Measurements from ENCODE around the gene APOLD1. TPM values are rescaled to one million over a fixed set of nuclear protein-coding genes. Genes with fewer than 3 reads are reported as not detected.
"Not testable (repeated sequence)": the region's sequence is repeated elsewhere in the genome, so short reads cannot be mapped to it uniquely, and the experiment has no call there.

Gene APOLD1, protein sequence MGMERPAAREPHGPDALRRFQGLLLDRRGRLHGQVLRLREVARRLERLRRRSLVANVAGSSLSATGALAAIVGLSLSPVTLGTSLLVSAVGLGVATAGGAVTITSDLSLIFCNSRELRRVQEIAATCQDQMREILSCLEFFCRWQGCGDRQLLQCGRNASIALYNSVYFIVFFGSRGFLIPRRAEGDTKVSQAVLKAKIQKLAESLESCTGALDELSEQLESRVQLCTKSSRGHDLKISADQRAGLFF
- total RNA-seq (ENCODE audit: low replicate concordance) = 2.9 and 5.6 TPM in 2 replicates
- long read RNA-seq, partial matches to known transcripts = 4 of 43 reads
- long read RNA-seq, other reads (novel, unspliced or antisense) = 39 of 43 reads

DNA sequence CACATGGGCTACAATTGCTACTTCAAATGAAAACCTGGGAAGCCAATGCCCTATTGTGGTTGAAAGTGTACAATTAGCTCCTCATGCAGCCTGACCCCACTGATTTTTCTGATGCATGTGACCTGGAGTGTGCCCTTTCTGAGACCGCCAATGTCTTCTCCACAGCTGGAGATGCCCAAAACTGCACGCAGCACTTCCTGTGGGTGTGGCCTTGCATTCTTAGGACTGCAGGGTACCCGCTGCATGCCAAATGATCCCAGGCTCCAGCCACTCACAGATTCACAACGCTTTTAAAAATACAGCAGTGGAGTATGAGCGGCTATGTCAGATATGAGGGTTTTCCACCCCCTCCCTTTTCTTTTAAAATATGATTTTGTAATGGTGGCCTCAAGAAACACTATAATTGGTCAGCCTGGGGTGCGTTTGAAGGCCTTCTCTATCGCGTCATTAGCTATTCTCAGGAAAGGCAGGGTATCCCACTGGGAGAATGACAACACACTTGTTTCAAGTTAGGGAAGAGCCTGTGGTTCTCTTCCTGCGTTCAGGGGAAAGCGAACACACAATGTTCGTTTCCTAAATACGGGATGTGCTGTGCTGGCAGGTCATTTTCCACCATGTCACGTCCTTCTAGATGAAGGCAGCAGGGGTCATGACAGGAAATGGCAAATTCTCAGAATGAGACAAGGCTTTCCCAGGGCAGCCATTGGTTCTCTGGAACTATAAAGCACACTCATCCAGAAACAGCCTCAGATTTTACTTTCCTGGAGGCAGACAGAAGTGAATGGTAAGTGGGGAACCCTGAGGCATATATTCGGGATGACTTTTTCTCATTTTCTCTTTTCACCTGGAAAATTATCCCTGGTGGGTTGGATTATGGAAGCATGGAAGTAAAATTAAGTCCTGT is at the start of gene APOLD1:
Gene APOLD1, plus strand, starts transcription at position 749 of the 904 bp plus-strand sequence. Its CDS starts 33 bp downstream, at position 782.
- Mint-ChIP-seq H3K27ac (peak within 1 kb of the TSS; percentile 35), H3K4me3 (peak within 1 kb of the TSS; percentile 73), H3K27me3 (peaks cover 18% of the 10 kb centered on the region), H3K4me1 (ENCODE audit: unreplicated experiment) (peaks cover 20% of the 10 kb centered on the region), H3K36me3 (peaks cover 3% of the 10 kb centered on the region), H3K9me3 (no peaks in the 10 kb centered on the region)
- DNase-seq (ENCODE audit: extremely low spot score, unreplicated experiment) = no peak
- TF ChIP-seq, protein P1, sequence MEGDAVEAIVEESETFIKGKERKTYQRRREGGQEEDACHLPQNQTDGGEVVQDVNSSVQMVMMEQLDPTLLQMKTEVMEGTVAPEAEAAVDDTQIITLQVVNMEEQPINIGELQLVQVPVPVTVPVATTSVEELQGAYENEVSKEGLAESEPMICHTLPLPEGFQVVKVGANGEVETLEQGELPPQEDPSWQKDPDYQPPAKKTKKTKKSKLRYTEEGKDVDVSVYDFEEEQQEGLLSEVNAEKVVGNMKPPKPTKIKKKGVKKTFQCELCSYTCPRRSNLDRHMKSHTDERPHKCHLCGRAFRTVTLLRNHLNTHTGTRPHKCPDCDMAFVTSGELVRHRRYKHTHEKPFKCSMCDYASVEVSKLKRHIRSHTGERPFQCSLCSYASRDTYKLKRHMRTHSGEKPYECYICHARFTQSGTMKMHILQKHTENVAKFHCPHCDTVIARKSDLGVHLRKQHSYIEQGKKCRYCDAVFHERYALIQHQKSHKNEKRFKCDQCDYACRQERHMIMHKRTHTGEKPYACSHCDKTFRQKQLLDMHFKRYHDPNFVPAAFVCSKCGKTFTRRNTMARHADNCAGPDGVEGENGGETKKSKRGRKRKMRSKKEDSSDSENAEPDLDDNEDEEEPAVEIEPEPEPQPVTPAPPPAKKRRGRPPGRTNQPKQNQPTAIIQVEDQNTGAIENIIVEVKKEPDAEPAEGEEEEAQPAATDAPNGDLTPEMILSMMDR (conservative IDR thresholded peaks at IDR 0.05) = no peak

DNA sequence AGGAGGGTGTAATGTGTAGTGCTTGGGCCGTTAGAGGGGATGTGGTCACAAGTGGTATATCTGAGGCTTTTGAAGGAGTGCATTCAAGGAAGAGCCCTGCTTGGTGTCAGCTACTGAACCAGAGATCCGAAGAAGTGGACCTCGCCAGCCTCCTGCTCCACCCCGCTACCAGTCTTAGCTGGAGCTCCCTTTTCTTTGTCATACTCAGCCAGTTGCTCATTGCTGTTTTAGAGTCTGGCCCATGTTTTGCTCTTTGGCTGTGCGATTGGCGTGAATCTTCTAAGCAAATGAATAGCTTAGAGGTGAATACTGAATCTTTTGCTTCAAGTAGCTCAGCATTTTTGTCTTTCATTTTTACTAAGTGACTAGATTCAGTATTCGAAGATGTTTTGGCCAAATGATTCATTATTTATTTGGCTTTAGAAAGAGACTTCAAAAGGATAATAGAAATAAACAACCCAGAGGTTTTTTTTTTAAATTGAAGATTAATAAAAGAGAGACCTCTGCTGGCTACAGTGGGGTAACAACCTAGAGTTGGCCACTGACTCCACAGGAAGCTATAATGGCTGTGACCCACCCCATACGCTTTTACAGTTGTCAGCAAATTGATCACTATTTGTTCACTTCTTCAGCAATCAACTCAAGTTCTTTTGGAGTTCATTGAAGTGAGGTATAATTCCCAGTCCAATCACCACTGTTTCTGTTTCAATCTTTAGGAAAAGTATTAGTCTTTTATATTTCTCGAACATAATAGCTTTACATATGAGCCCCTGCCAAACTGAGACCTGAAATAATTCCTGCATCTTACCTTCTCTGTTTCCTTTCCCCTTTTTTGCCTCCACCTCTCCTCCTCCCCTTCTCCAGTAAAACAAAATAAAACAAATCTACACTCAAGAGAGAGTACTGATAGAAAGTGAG is 48.4 kb upstream of the APOLD1 start:
- H3K36me3 Mint-ChIP-seq = peaks cover 8% of the 10 kb centered on the region
- DNase-seq (ENCODE audit: extremely low spot score, unreplicated experiment) = peak; percentile 31
- H3K4me1 Mint-ChIP-seq (ENCODE audit: unreplicated experiment) = peaks cover 20% of the 10 kb centered on the region
- TF ChIP-seq, protein P1 (conservative IDR thresholded peaks at IDR 0.05) = peak; percentile 76
- H3K27ac Mint-ChIP-seq = peak overlapping the region; percentile 15
- no peaks in the 10 kb centered on the region for H3K9me3 Mint-ChIP-seq
- H3K4me3 Mint-ChIP-seq = no peak overlapping the region
- H3K27me3 Mint-ChIP-seq = peaks cover 2% of the 10 kb centered on the region

DNA sequence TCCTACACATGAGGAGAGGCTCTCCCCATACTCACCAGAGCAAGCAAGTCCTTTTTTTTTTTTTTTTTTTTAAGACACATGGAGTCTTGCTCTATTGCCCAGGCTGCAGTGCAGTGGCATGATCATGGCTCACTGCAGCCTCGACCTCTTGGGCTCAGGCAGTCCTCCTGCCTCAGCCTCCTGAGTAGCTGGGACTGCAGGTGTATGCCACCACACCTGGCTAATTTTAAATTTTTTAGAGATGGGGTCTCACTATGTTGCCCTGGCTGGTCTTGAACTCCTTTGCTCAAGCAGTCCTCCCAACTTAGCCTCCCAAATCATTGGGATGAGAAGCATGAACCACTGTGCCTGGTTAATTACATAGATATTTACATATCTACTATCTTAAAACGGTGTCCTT is 47.3 kb upstream of the APOLD1 start:
- H3K27me3 Mint-ChIP-seq, H3K36me3 Mint-ChIP-seq, H3K27ac Mint-ChIP-seq, H3K4me3 Mint-ChIP-seq, H3K9me3 Mint-ChIP-seq: not testable (repeated sequence)
- H3K4me1 Mint-ChIP-seq (ENCODE audit: unreplicated experiment) = peaks cover 20% of the 10 kb centered on the region
- DNase-seq (ENCODE audit: extremely low spot score, unreplicated experiment) = peak; percentile 16

DNA sequence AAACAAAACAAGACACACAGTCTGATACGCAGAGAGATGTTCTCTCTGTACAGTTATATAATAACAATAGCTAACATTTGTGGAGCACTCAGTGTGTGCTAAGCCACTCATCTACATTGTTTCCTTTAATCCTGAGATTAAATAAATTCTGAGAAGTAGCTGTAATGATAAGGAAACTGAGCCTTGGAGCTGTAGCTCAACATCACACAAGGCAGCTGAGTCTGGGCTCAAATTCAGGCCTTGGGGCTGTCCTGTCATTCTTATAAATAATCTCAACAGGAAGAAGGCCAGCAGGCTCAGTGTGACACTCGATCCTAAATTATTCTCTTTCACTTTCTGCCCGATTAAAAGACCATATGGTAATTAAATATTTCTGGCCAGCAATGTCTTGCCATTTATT is 43.8 kb upstream of the APOLD1 start:
- Mint-ChIP-seq H3K36me3 (peaks cover 18% of the 10 kb centered on the region), H3K9me3 (no peaks in the 10 kb centered on the region), H3K4me3 (no peak overlapping the region), H3K27me3 (peaks cover 5% of the 10 kb centered on the region), H3K4me1 (ENCODE audit: unreplicated experiment) (peaks cover 21% of the 10 kb centered on the region), H3K27ac (no peak overlapping the region)
- TF ChIP-seq, protein P1 (conservative IDR thresholded peaks at IDR 0.05) = no peak
- peak; percentile 10 for DNase-seq (ENCODE audit: extremely low spot score, unreplicated experiment)

DNA sequence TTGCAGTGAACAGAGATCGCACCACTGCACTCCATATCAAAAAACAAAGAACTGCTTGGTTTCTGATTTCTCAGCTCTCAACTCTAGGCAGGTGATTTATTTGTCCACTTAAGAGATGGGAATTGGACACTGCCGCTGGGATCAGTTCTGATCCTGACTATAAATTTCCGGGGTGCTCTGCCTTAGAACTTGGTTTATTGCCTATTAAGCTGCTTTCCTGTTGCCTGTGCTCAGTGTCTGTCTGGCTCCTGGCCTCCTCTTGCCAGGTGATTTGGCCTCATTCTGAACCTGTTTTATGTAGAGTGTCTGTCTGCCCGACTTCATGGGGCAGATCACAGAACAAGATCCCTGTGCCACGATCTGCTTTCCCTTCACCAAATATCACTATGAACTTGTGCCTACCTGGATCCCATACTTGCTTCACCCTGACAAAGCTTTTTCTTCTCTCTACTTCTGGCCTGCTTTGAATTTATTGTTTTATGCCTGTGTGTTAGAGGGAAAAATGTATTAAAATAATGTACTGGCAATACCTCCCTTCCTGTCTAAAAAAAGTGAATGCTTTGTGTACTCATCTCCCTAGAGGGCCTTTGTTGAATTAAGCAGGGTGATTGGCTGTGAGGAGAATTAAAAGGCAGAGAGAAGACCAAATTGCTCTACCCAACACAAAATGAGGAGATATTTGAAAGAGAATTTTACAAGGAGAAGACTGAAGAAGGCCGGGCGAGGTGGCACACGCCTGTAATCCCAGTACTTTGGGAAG is 40.7 kb upstream of the APOLD1 start:
- H3K27me3 Mint-ChIP-seq = peaks cover 3% of the 10 kb centered on the region
- TF ChIP-seq, protein P1 (conservative IDR thresholded peaks at IDR 0.05) = no peak
- peaks cover 9% of the 10 kb centered on the region for H3K4me1 Mint-ChIP-seq (ENCODE audit: unreplicated experiment)
- H3K36me3 Mint-ChIP-seq = peaks cover 27% of the 10 kb centered on the region
- no peak overlapping the region for H3K4me3 Mint-ChIP-seq
- peak; percentile 11 for DNase-seq (ENCODE audit: extremely low spot score, unreplicated experiment)
- no peak overlapping the region for H3K27ac Mint-ChIP-seq
- H3K9me3 Mint-ChIP-seq = no peaks in the 10 kb centered on the region

All from type B pancreatic cell (in vitro differentiated cells).